GM12878 (cell line): ENCODE data around the gene UGGT2. TPM values are rescaled to one million over a fixed set of nuclear protein-coding genes. Genes with fewer than 3 reads are reported as not detected.

Experiments
- ATAC-seq: fragments of 200-7000 bp; cut with Tn5 transposase; 3 replicates; pipeline ENCODE4 v1.9.1; 2020; ENCODE audit warnings: mild to moderate bottlenecking, moderate library complexity
- BruUV-seq: library from RNA; stranded (reverse); fragments of 400-500 nt; replicated peaks from 2 replicates; lab custom pipeline; 2021; lab: Mats Ljungman, UMichigan
- CTCF ChIA-PET: fragments of 300-600 bp; sonication (Branson Sonifier 250); formaldehyde crosslinking; extraction: SDS; loops from one replicate; lab custom pipeline; 2021; ENCODE audit warnings: inconsistent platforms; lab: Yijun Ruan, JAX
- POLR2A ChIA-PET: fragments of 350-600 bp; formaldehyde crosslinking; extraction: SDS; loops from one replicate; lab custom pipeline; 2021; ENCODE audit warnings: inconsistent platforms; lab: Charles Lee
- RAD21 ChIA-PET: fragments of 300-600 bp; sonication (Branson Sonifier 250); formaldehyde crosslinking; loops from one replicate; lab custom pipeline; 2023; ENCODE audit warnings: antibody characterized with exemption; ENCODE audit not compliant: unreplicated experiment; lab: Charles Lee
- SMC1A ChIA-PET: fragments of 300-600 bp; sonication (Branson Sonifier 250); formaldehyde crosslinking; loops from one replicate; lab custom pipeline; 2023; ENCODE audit not compliant: unreplicated experiment, uncharacterized antibody; lab: Charles Lee
- DNase-seq: peaks from one replicate; pipeline ENCODE4 v3.0.0-alpha.2; 2011; ENCODE audit warnings: low read depth, low spot score
- FAIRE-seq: peaks from 3 replicates; lab custom pipeline; 2011; peaks lifted over from hg19 to GRCh38; lab: Jason Lieb, UNC
- H2AFZ ChIP-seq: 2 replicates; pipeline ENCODE4 v1.6.0; 2011; ENCODE audit warnings: low read depth, low read length, control low read depth; ENCODE audit not compliant: control insufficient read depth
- H3K27ac ChIP-seq: 2 replicates; pipeline ENCODE4 v1.5.1; 2011; ENCODE audit warnings: control low read depth; ENCODE audit not compliant: control insufficient read depth, insufficient read depth
- H3K27me3 ChIP-seq, 2 experiments: replicated peaks in 1 of 2; 2 replicates each; pipeline versions ENCODE4 v1.6.0 to v1.6.1; 2011; ENCODE audit warnings: low read length in 1 of 2; ENCODE audit not compliant: control insufficient read depth in 2 of 2, insufficient read depth in 2 of 2
- H3K36me3 ChIP-seq, 2 experiments: 2 replicates each; pipeline ENCODE4 v1.5.1; 2011; ENCODE audit warnings: low read length in 1 of 2; ENCODE audit not compliant: control insufficient read depth in 2 of 2, insufficient read depth in 2 of 2
- H3K4me1 ChIP-seq: 2 replicates; pipeline ENCODE4 v1.6.1; 2011; ENCODE audit warnings: mild to moderate bottlenecking, low read length, moderate library complexity, mixed read lengths; ENCODE audit not compliant: control insufficient read depth, insufficient read depth
- H3K4me2 ChIP-seq: 2 replicates; pipeline ENCODE4 v1.6.0; 2011; ENCODE audit warnings: control low read depth; ENCODE audit not compliant: control insufficient read depth, insufficient read depth
- H3K4me3 ChIP-seq: fragments of 200-600 bp; sonication (generic); 2 replicates; pipeline ENCODE4 v1.5.1; 2016
- H3K79me2 ChIP-seq: 2 replicates; pipeline ENCODE4 v1.6.0; 2011; ENCODE audit warnings: low read length; ENCODE audit not compliant: control insufficient read depth, insufficient read depth
- H3K9ac ChIP-seq: 2 replicates; pipeline ENCODE4 v1.8.0; 2011; ENCODE audit warnings: low read length, control low read depth, mixed read lengths; ENCODE audit not compliant: control insufficient read depth, insufficient read depth
- H3K9me3 ChIP-seq: replicated peaks from 3 replicates; pipeline ENCODE4 v1.5.1; 2011; ENCODE audit warnings: mild to moderate bottlenecking, low read length; ENCODE audit not compliant: control insufficient read depth, insufficient read depth
- H4K20me1 ChIP-seq: 2 replicates; pipeline ENCODE4 v1.6.0; 2011; ENCODE audit not compliant: control insufficient read depth, insufficient read depth
- BRCA1 ChIP-seq: IDR thresholded peaks from 2 replicates; pipeline ENCODE4 v1.6.1; 2011; ENCODE audit warnings: low read depth, low read length, improper control_type of control experiment
- CUX1 ChIP-seq: IDR thresholded peaks from 2 replicates; pipeline ENCODE4 v1.6.1; 2012; ENCODE audit warnings: improper control_type of control experiment, low read depth, low read length; ENCODE audit not compliant: insufficient replicate concordance
- E2F8 ChIP-seq: fragments of 450-650 bp; IDR thresholded peaks from 2 replicates; pipeline ENCODE4 v1.6.1; 2018; ENCODE audit warnings: mild to moderate bottlenecking, low read depth, moderate library complexity; ENCODE audit not compliant: partially characterized antibody
- ESRRA ChIP-seq: IDR thresholded peaks from 2 replicates; pipeline ENCODE4 v1.6.1; 2012; ENCODE audit warnings: mild to moderate bottlenecking, low read length, improper control_type of control experiment
- FOXK2 ChIP-seq: fragments of 450-650 bp; IDR thresholded peaks from 2 replicates; pipeline ENCODE4 v1.6.1; 2017; ENCODE audit warnings: mild to moderate bottlenecking, moderate library complexity
- HDAC6 ChIP-seq: fragments of 200-600 bp; sonication (generic); IDR thresholded peaks from one replicate; pipeline ENCODE4 v1.8.0; 2017; ENCODE audit warnings: antibody characterized with exemption; ENCODE audit not compliant: unreplicated experiment
- NRF1 ChIP-seq: conservative IDR thresholded peaks from 2 replicates; pipeline ENCODE4 v1.6.1; 2011; ENCODE audit warnings: mild to moderate bottlenecking, low read depth, low read length, improper control_type of control experiment
- SP1 ChIP-seq: IDR thresholded peaks from one replicate; pipeline ENCODE4 v1.6.1; 2011; ENCODE audit warnings: low read depth, low read length
- ZNF217 ChIP-seq: fragments of 450-650 bp; IDR thresholded peaks from 2 replicates; pipeline ENCODE4 v1.6.1; 2017; ENCODE audit warnings: antibody characterized with exemption, mild to moderate bottlenecking
- WGBS: methylation state at CpG from one replicate; pipeline ENCODE4 v1.1.6; 2016; ENCODE audit warnings: low lambda C conversion rate; ENCODE audit not compliant: insufficient replicate concordance, insufficient coverage; ENCODE audit errors: missing lambda C conversion rate; 5-methylcytosine and 5-hydroxymethylcytosine counted together
- in situ Hi-C: fragments of 300-500 bp; cut with MboI; formaldehyde crosslinking; loops from 9 replicates; pipeline ENCODE4 v1.14.3; 2018; ENCODE audit warnings: mixed read lengths
- intact Hi-C: fragments of 100-400 bp; cut with micrococcal nuclease; formaldehyde crosslinking; loops from one replicate; pipeline ENCODE4 v1.14.2; 2022; ENCODE audit not compliant: unreplicated experiment
- polyA plus RNA-seq, 11 experiments: library from polyadenylated mRNA; depleted of rRNA in 4 of 11; unstranded in 6 of 11; stranded (reverse) in 5 of 11; fragments of >200 nt; fragmentation: Nextera tagmentation in 4 of 11; fragmentation: Illumina TruSeq in 1 of 11; extraction: Ambion mirVana in 4 of 11; extraction: Trizol in 1 of 11; gene quantifications; 1 replicate in 1 of 11; 2 replicates in 10 of 11; pipeline versions ENCODE4 v1.2.1 to v1.2.3, GENCODE V29; 2011 to 2016; ENCODE audit warnings: inconsistent platforms in 2 of 11, missing spikeins in 2 of 11, low read depth in 1 of 11
- total RNA-seq, 4 experiments: library from RNA; depleted of rRNA in 3 of 4; stranded (reverse); fragments of >200 nt in 3 of 4; fragmentation: Illumina TruSeq in 1 of 4; extraction: Trizol in 1 of 4; gene quantifications; 2 replicates each; pipeline versions ENCODE4 v1.2.1 to v1.2.3, GENCODE V29; 2013 to 2021

Gene UGGT2
- total and polyA plus RNA-seq, 10 of the 15 experiments (the other 5 are each of a cell fraction or from before 2014, with no cell fraction given) = 4.9 to 29.0 (median 17.3) TPM

DNA sequence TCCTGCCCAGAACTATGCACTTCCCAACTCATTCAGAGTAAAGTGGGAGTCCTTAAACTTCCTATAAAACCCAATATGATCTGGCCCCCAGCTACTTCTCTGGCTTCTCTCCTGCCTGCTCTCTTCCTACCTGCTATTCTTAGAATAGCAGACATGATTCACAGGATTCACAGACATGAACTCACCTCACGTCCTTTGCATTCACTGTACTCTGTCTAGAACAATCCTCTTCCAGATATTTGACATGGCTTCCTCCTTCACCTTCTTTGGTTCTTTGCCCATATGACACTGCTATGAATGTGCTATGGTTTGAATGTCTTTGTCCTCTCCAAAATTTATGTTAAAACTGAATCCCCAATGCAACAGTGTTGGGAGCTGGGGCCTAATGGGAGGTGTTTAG lies 154.9 kb downstream of the UGGT2 start:
- no TSS peak for BruUV-seq
- H3K9me3 ChIP-seq = no peaks in the 10 kb centered on the region
- DNase-seq = no peak
- POLR2A ChIA-PET = no interaction called here
- 100% methylated on average over 1 of the region's 1 CpG for WGBS
- no peak overlapping the region for H3K4me2 ChIP-seq
- CTCF ChIA-PET = no interaction called here
- FAIRE-seq = no peak
- RAD21 ChIA-PET = no interaction called here
- SMC1A ChIA-PET = interaction anchor here (1.2 kb wide), 1 partner anchor 9 kb away, joined by 3 read pairs; no protein-coding TSS in a partner anchor
- H3K27me3 ChIP-seq = no peaks in the 10 kb centered on the region
- no peak overlapping the region for H2AFZ ChIP-seq
- intact Hi-C loops (no loop called here), in situ Hi-C loops (no loop called here)
- ATAC-seq = no peak
- no peak overlapping the region for H3K9ac ChIP-seq
- H3K4me1 ChIP-seq = no peaks in the 10 kb centered on the region
- H3K27ac ChIP-seq = no peak overlapping the region
- H3K79me2 ChIP-seq = no peaks in the 10 kb centered on the region
- no peak for TF ChIP-seq E2F8
- no peak for TF ChIP-seq FOXK2
- TF ChIP-seq NRF1 = no peak
- TF ChIP-seq SP1 = no peak
- no peak for TF ChIP-seq ESRRA
- no peak for TF ChIP-seq CUX1
- TF ChIP-seq ZNF217 = no peak
- no peak for TF ChIP-seq BRCA1
- no peak for TF ChIP-seq HDAC6
- TF ChIP-seq, all 136 proteins: peak for 0
- H4K20me1 ChIP-seq = no peaks in the 10 kb centered on the region
- H3K36me3 ChIP-seq = peaks cover 2 to 4% of the 10 kb centered on the region in 2 experiments; a peak in 2 of 4 replicates
- no peak overlapping the region for H3K4me3 ChIP-seq
